NCI-H2171 treated with DMSO at 0.1 percent for 48 hours (cell line): ENCODE data around the gene AP3B1.

Source experiments
- DNase-seq: peaks from one replicate; lab custom pipeline; 2025; lab: John Stamatoyannopoulos, UW

The AP3B1 gene

DNA sequence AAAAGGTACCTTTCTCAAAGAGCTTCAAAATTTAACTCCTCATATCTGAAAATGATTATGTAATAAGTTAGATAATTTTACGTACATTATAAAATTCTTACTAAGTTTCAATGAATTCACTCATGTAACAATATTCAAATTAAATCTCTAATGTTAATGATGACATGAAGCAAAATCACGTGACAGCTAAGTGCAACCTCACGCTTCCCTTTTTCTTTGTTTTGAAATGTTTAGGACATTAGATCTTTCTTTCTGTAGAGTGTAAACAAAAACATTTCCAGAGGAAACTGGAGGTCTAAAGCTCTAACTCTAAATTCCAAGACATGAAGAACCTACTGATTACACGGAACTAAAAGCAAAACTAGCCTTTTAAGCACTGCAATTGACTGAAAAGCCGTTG is 291.0 kb downstream of the AP3B1 start:
- DNase-seq, result no peak

GRCh38 chr5:78002690-78003089 is 291.8 kb downstream of the AP3B1 start:
- DNase-seq, result no peak

DNA sequence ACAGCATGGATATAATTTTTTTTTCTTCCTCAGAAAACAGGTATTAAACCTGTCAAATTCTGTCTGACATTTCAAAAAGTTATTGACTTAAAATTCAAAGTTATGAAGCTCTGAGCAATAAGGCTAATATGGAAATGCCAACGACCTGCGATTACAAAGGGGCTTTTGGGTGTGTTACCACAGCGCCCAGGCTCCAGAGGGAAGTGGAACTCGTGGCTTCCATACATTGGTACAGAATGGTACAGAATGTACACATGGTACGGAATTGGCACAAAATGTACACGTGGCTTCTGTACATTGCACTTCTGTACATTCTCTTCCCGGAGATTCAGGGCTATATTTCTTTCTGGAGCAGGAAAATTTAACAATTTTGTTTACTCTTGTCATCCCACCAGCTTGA is 293.3 kb downstream of the AP3B1 start:
- DNase-seq, result no peak

GRCh38 chr5:78000191-78000590 is 294.3 kb downstream of the AP3B1 start:
- no peak for DNase-seq

DNA sequence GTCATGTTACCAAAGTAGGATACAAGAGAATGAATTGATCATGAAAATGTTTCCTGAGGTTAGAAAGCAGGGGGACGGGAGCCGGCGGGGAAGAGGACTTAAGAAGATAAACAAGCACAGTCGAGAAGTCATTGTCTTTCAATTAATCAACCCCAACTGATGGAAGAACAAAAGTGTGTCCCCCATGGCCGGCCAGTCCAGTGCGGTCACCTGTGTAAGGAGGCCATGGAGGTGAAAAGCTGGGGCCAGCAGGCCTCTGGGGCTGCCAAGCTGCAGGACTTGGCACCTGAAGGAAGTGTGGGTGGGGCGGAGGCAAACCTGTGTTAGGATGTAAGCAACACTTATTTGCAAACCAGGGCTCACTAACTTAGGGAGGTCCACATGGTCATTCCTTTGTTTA is 295.1 kb downstream of the AP3B1 start:
- DNase-seq, result no peak

DNA sequence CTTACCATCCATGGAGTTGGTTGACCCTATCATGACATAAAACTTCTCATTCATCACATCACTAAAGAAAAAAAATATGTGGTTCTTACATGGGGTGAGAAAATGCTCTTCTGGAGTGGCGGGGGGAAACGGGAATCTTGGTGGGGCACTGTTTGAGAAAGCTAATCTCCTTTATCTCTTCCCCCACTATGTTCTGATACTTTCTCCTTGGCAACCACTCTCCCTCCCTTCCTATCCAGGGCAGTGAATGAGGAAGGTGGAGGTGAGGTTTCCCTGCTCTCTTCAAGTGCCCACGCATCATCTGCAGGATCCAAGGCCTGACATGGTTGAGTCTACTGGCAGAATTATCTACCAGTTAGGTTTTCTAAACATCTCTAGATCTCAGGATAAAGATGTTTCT is 297.6 kb downstream of the AP3B1 start:
- DNase-seq, result no peak

DNA sequence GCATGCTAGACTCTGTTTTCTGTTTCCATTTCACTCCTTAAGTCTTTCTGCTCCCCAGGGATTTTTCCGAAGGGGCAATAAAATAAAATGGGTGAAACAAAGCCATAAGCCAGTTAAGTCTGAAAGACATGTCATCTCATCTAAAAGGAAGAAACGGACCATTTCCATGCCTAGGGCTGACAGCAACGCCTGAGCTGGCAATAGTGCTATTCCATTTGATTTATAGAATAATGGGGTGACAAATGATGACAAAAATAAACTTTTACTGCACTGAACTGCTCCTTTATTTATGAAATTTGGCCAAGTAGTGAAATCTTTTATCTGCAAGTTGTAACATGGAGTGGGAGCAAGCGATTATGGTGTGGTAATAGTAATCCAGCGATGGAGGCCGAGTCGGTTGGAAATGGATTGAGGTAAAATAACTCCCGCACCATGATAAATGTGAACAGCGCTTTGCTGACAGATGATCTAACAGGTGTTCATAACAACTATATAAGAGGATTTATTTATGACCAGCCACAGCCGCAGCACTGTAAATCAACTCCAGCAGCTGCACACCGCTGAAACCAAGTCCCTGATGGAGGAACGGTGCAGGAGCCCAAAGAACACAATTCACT is 298.6 kb downstream of the AP3B1 start:
- peak; percentile 2 for DNase-seq

- no peak for DNase-seq
Measured at GRCh38 chr5:77994943-77995342, 299.6 kb downstream of the AP3B1 start.

- DNase-seq, result no peak
Measured at GRCh38 chr5:77993855-77994318, 300.6 kb downstream of the AP3B1 start.

DNA sequence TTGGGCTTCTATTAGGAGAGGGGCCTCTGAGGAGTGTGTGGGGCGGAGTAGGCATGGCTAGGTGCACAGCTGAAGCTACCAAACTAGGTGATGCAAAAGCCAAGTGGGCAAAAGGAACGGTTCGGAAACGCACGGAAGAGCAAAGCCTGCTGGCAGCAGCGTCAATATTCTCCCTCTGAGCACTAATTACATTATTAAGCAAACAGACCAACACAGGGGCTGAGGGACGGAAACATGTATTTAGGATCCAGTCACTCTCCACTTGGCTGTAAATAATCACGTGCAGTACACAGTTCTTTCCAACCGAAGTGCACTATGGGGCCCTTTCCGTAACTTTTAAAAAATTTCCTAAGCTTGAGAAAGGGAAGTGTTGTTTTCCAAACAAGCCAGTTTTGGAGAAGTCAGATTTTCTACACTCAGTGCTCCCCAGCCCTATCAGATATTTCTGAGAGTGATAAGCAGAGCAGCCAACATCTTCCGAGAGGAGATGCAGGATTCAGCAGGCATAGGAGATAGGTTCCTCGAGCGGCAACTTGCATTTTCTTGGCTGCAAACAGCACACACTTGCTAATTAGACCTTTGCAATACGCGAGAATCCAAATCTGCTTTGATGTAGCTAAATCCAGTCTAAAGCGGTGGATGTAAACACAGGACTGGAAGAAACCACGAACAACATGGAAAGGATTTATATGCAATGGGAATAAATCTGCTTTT is 301.2 kb downstream of the AP3B1 start:
- DNase-seq, result no peak

DNA sequence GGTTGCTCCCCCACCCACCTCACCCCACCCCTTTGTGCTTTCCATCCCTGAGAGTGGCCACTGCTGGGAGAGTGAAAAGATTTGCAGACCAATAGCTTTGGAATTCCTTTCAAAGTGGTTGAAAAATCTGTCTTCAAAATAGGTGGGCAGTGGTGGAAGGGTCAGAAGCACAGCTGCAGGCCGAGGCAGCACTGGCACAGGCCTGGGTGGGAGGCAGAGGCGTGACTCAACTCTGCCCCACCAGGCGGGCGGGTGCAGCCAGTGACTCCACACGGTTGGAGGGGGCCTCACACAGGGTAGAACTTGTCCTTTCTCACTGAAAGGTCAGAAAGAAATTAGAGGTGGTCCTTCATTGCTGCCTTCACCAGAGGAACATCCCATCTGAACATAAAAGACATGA is 303.4 kb downstream of the AP3B1 start:
- DNase-seq, result no peak

DNA sequence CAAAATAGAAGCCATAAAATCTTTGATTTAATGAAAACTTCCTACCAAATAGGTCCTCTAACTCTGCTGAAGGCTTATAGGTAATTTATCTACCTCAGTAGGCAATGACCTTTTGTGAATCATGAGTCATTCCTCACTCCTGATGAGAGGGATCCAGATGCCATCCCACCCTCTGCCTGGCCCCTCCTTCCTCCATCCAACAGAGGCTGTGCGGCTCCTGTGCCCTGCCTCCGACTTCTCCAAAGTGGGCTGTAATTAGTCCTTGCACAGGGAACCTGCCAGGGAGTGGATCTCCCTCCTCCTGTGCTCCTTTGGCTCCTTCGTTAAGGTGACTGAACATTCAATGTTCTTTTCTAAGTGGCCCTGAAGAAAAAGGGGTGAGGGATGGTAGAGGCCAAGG is 304.5 kb downstream of the AP3B1 start:
- DNase-seq, result peak; percentile 48

- no peak for DNase-seq
Measured at GRCh38 chr5:77987988-77988387, 306.5 kb downstream of the AP3B1 start.

DNA sequence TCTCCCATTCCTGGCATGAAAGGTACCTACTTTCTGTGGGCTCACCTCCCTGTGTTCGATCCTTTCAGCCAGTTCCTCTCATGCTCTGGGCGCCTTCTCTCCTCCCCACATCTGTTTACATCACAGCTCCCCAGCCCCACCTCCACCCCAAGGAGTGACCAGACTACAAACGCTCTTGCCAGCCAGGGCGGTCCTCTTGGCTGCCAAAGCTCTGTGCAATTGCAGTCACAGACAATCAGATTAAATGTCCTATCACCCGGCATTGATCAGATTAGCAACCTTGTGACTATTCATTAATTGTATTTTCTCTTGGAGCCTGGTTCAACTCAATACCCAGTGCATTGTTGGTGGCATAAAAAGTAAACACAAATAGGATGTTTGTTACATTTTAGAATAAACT is 307.2 kb downstream of the AP3B1 start:
- DNase-seq, result no peak

GRCh38 chr5:77986261-77986660 is 308.2 kb downstream of the AP3B1 start:
- DNase-seq, result no peak

- DNase-seq, result no peak
Measured at GRCh38 chr5:77985247-77985646, 309.3 kb downstream of the AP3B1 start.

GRCh38 chr5:77984587-77984986 is 309.9 kb downstream of the AP3B1 start:
- DNase-seq, result no peak

DNA sequence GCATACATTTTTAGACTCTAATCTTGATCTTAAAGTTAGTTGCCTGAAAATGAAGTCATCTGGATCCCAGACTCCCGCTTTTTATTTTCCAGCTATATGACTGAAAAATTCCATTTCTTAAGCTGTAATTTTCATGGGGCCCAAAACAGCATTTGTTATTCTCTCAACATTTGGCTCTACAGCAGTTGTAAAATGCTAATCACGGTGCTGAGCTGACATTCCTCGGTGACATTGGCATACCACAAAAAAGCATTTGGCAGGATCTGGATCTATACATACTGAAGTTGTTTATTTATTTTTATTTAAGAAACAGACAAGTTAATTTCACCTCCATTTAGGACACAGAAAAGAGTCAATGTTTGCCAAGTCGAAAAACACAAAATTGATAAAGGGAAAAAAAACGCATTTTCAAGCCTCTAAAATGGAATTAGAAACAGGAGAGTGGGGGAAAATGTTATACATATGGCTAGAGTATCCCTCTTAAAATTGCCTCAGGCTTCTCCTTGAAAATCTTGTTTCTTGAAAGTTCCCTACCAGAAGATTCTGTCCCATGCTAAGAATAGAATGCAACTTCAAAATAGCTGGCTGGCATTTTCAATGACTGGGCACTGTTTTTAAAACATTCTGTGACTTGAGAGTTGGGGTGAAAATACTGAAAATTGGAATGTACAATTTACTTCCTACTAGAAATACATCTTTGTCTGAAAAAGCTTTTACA is 310.9 kb downstream of the AP3B1 start:
- DNase-seq, result no peak

DNA sequence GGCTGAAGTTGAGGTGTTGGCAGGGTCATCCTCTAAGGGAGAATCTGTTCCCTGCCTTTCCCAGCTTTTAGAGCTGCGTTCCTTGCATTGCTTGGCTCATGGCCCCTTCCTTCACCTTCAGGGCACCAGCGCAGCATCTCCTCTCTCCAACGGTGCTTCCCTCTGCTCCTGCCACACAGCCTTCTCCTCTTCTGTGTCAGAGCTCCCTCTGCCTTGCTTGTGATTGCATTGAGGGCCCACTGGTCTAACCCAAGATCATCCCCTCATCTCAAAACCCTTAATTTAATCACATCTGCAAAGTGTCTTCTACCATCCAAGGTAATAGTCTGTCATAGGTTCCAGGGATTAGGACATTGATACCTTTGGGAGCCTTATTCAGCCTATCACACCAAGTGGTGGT is 312.7 kb downstream of the AP3B1 start:
- DNase-seq, result no peak

DNA sequence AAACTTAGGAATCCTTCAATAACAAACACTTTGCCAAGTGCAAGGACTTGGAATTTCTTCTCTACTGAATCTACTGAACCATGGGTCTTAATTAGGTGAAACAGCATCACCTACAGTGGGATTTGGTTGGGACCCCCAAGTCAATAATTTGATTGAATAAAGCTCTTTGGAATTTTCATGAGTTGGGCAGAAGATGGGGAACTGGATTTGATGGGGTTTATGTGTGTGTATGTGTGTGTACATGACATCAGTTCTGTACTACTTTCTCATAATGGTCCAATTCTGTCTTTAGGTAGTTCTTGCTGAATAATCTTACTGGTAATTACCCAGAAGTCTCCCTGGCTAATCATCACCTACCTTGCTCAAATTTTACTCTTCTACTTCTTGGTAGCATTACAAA is 319.9 kb downstream of the AP3B1 start:
- no peak for DNase-seq

DNA sequence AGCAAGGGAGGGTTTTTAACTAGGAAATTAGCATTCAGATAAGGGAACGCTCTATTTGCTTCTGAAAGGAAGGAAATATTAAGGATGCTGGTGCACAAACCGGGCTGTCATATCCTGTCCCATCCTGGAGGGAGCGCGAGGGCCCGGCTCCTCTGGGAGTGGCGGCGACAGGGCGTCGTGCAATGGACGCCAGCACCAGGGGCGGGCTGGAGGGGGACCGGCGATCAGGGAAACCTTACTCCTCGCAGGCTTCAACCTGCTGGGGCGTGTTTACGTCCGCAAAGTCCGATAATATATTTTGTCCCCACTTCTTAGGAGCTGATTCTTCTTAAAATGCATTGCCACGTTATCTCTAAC is 321.3 kb downstream of the AP3B1 start:
- no peak for DNase-seq

DNA sequence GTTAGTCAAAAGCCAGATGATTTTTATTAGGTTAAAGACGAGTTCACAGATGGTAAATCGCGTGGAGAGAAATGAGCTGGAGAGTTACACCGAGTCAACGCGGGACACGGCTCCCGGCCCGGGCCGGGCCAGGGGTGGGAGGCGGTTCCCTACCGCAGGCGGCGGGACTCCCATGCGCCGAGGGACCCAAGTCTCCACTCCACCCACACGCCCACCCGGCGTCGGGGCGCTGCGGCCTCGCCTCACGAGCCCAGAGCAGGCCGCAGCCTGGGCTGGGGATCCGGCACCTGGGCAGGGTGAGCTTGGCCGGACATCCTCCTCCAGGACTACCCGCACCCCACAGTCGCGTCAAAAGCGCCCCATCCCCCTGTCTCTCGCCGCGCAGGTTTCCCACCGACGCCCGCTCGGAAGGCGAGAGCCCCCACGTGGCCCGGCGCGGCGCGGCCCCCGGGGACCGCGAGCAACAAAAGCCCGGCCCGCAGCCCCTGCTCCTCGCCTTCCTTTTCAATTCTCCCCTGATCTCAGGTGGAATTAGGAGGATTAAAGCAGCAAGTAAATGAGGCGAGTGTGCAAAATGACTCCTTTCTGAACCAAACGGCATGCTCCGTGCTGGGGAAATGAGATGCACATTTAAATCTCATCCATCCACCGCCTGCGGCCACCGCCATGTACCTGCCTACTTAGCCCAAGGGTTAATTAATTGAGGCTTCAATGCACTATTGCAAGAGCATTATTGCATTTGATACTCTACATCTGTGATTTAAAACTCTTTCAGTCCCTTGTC is 321.8 kb downstream of the AP3B1 start:
- DNase-seq, result no peak
